ENCODE measurements around the gene PLS1.

The PLS1 gene

GRCh38 chr3:142645236-142645793 is 49.1 kb downstream of the PLS1 start:
- no peak for DNase-seq

- no peak for DNase-seq
These were observed 50.0 kb downstream of the PLS1 start for GRCh38 chr3:142646020-142646785.

- DNase-seq: no peak
These were observed 51.7 kb downstream of the PLS1 start for GRCh38 chr3:142647856-142648255.

- DNase-seq: no peak
These were observed 52.8 kb downstream of the PLS1 start for GRCh38 chr3:142648950-142649349.

DNA sequence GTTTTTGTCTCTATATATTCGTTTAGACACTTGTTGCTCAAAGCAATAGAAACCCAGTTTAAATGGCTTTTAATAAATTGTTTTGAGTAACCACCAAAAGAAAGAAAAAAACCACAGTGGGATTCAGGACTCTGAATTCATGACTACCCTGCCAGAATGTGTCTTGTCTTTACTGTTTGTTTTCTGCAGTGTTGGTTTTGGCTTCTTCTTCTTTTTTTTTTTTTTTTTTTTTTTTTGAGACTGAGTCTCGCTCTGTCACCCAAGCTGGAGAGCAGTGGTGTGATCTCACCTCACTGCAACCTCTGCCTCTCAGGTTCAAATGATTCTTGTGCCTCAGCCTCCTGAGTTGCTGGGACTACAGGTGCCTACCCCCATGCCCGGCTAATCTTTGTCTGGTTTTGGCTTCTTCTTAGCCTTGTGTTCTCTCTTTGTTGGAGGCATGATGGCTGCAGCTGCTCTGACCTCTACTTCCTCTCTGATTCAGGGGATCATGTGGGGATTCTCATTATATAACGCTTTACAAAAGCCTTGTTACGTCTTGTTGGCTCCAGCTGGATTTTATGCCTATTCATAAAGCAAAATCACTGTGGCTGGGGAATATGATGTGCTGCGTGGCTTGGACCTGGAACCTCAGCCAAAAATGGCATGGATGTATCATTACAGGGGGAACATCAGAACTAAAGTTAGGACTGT is 54.0 kb downstream of the PLS1 start:
- no peak for DNase-seq

GRCh38 chr3:142651711-142652110 is 55.5 kb downstream of the PLS1 start:
- no peak for DNase-seq

- DNase-seq: no peak
These were observed 56.7 kb downstream of the PLS1 start for GRCh38 chr3:142652826-142653292.

DNA sequence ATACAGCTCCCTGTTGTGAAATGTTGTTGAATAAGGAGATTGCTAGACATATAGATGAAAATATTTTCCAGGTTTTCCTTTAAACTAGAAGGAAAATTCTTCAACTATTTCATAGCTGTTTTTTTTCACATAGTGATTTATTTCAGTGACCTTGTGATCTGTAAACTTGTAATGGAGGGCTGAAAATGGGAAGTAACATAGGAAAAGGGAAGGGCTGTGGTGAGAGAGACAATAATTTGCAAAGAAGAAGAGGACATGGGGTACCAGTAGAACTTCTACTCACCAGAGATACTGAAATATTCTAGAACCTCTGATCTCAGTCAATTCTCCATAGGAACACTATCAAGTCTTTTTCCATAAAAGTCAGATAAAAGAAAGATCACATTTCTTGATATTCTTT is 60.4 kb downstream of the PLS1 start:
- no peak for DNase-seq

- no peak for DNase-seq
These were observed 60.8 kb downstream of the PLS1 start for GRCh38 chr3:142657033-142657432.

GRCh38 chr3:142660383-142660782 is 64.2 kb downstream of the PLS1 start:
- no peak for DNase-seq

GRCh38 chr3:142660893-142661292 is 64.7 kb downstream of the PLS1 start:
- no peak for DNase-seq

- DNase-seq: no peak
These were observed 67.7 kb downstream of the PLS1 start for GRCh38 chr3:142663865-142664264.

DNA sequence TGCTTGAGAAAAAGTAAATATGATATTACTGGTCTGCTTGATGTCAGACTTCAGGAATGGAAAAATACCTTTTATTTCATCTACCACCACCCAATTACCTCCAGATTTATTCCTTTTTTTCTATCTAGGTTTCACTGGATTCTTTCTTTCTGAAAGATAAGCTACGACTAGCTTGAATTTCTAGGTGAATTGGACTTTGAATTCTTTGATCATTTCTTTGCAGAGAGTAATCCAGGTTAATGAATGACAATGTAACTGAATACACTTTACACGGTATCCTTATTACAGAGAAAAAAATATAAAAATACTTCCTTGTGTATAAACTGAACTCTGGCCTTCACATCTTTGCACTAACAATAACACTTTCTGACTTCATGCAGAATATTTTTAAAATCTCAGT is 68.1 kb downstream of the PLS1 start:
- no peak for DNase-seq

GRCh38 chr3:142664819-142665218 is 68.6 kb downstream of the PLS1 start:
- DNase-seq: no peak

DNA sequence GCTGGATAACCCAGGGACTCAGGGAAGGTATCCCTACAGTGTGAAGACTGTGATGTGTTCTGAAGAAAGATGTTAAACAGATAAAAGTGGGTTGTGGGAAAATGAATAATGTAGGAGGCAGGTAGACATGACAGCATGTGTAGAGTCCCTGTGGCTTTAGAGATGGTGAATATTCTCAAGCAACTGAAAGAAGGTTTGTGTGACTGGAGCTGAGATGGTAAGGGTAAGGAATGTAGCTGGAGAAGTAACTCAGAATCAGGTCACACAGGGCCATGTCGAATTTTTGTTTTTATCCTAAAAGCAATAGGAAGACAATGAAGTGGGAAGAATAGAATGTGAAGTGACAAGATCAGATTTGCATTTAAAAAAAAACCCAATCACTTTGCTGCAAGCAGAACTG is 73.9 kb downstream of the PLS1 start:
- DNase-seq: no peak

DNA sequence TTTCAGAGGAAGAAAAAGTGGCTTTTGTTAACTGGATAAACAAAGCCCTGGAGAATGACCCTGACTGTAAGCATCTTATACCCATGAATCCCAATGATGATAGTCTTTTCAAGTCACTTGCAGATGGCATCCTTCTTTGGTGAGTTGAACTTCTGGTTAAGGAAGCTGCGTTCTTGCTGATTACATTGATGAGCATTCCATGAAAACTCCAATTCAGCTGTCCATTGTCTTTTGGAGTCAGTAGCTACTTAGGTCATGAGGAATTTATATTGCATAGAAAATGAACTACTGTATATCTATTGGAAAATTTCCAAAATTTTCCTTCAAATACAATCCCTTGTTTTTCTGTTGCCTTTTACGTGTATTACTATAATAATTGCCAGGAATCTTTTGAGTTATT is 80.0 kb downstream of the PLS1 start:
- no peak for DNase-seq

DNA sequence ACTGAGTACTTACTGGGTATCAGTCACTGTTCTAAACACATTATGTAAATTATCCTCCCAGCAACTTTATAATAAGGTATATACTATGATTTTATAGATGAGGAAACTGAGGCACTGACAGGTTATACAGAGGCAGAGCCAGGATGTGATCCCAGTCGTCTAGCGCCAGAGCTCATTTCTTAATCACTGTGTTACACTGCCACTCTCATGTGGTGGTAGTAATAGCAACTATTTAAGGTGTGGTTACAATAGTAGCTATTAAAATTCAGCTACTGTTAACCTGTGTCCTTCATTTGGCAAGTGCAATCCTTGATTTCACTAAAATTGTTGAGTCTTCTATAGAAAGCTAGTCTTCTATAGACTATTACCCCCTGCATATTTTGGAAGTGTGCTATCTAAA is 84.5 kb downstream of the PLS1 start:
- DNase-seq: no peak

DNA sequence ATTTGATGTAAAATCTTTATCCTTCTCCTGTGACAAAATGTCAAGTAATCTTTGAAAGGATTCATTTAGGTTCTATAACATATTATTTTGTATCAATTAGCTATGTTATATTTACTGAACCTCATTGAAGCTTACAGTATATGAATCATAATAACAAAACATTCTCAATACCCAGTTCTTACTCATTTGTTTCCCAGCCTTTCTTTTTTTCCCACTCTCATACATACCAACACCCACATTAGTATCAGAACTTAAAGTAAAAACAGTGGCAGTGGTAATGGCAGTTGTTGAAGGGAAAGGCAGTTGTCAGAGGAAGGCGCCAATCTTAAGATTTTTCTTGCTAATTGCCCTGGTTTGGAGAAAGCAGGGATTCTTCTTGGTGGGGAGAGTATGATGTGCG is 94.4 kb downstream of the PLS1 start:
- no peak for DNase-seq

DNA sequence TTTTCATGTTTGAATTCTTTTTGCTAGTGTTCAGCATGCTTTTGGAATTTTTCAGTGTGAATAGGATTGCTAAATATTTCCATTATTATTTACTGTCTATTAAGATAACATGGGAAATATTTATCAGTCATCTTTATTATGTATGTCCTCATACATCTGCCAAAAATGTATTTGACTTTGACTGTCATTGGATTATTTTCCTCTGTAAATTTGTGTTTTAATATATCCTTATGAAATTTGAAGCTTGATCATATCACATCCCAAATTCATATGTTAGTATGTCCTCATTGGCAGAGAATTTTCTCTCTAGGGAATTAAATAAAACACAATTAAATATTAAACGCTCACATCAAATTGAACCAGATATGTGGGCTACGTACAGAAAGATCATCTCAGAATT is 95.3 kb downstream of the PLS1 start:
- DNase-seq: no peak

- DNase-seq: no peak
These were observed 97.1 kb downstream of the PLS1 start for GRCh38 chr3:142693136-142693853.

DNA sequence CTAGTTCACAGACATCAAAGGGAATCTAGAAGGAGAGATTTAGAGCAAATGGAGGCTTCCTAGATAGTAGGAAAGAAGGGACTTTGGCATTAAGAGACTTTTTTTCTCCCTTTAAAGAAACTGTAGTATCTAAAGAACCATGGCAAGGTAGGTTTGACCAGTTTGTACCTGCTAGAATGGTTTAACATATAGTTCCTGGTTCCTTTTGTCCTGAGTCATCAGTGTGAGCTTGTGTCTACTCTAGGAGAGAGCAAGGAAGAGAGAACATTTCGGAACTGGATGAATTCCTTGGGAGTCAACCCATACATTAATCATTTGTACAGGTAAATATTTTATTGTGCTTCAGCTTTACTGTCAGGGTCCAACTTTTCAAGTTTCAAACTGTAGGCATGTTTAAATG is 98.0 kb downstream of the PLS1 start:
- no peak for DNase-seq

GRCh38 chr3:142705198-142705597 is 109.0 kb downstream of the PLS1 start:
- no peak for DNase-seq

DNA sequence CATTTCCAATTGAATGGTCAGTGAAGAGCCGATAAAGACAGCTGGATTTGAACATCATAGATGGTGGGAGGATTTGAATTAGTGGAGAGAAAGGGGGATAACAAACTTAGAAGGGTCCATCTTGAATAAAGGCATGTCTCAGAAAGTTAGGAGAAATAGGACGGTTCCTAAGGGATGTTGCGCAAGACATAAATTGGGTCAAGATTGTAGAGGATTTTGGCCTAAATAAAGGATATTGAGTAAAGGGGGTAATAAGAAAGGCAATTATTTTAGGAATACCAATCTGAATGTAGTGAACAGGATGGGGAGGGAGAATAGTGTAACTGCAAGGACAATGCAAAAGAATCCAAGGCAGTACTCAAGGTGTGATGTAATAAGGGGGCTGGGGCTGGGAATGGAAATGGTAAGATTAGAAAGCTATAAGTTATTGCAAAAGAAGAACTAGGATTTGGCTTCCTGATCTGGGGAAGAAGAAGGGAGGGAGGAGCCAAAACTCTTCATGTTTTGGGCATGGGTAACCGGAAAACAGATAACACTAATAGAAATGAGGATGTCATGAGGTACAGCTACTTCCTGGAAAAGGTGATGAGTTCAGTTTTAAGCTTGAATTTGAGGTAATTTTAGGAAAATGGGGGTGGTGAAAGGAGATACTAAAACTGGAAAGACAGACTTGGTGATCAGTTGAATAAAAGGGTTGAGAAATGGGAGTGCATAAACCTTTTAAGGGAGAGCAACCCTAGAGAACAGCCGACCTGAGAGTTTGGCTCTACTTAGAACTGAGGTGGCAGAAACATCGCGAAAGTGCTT is 110.3 kb downstream of the PLS1 start:
- no peak for DNase-seq

Measured in CD4-positive, alpha-beta T cell treated with Interleukin-1 beta for 1 hour (primary cell).